OCI-LY7 (cell line): ENCODE data around the gene PUS7L. TPM values are rescaled to one million over a fixed set of nuclear protein-coding genes. Genes with fewer than 3 reads are reported as not detected.
A peak's percentile ranks its signal among the peaks of the same experiment; 100 is the strongest.

Experiments used
- BruUV-seq: library from RNA; stranded (reverse); fragments of 400-500 nt; replicated peaks from 2 replicates; lab custom pipeline; 2021; lab: Mats Ljungman, UMichigan
- CTCF ChIA-PET: fragments of 300-600 bp; sonication (Branson Sonifier 250); formaldehyde crosslinking; loops from one replicate; lab custom pipeline; 2022; ENCODE audit warnings: antibody characterized with exemption; ENCODE audit not compliant: unreplicated experiment; lab: Charles Lee
- POLR2A ChIA-PET: fragments of 300-600 bp; sonication (Branson Sonifier 250); formaldehyde crosslinking; loops from one replicate; lab custom pipeline; 2022; ENCODE audit warnings: antibody characterized with exemption; lab: Charles Lee
- DNase-seq: peaks from one replicate; pipeline ENCODE4 v3.0.0-alpha.2; 2015; ENCODE audit warnings: low spot score
- H2AFZ ChIP-seq: fragments of 200-600 bp; sonication (generic), shearing (Covaris generic); 2 replicates; pipeline ENCODE4 v1.6.1; 2014; ENCODE audit warnings: mild to moderate bottlenecking, antibody characterized with exemption, low read length, moderate library complexity
- H3K27ac ChIP-seq: fragments of 200-600 bp; sonication (generic); 2 replicates; pipeline ENCODE4 v1.5.1; 2014; ENCODE audit warnings: mixed run types, low read depth, mild to moderate bottlenecking, moderate library complexity, low read length, inconsistent platforms; ENCODE audit not compliant: poor library complexity, severe bottlenecking
- H3K36me3 ChIP-seq: fragments of 200-600 bp; sonication (generic); 2 replicates; pipeline ENCODE4 v1.6.1; 2014; ENCODE audit warnings: mild to moderate bottlenecking, antibody characterized with exemption, low read length, moderate library complexity, mixed read lengths; ENCODE audit not compliant: insufficient read depth
- H3K4me1 ChIP-seq: fragments of 200-600 bp; sonication (generic); 2 replicates; pipeline ENCODE4 v1.5.1; 2014; ENCODE audit warnings: mild to moderate bottlenecking, low read length; ENCODE audit not compliant: insufficient read depth, poor library complexity, severe bottlenecking
- H3K4me2 ChIP-seq: fragments of 200-600 bp; sonication (generic); 2 replicates; pipeline ENCODE4 v1.6.1; 2014; ENCODE audit warnings: mild to moderate bottlenecking, low read length
- H3K4me3 ChIP-seq: fragments of 200-600 bp; sonication (generic); 2 replicates; pipeline ENCODE4 v1.5.1; 2014; ENCODE audit warnings: mild to moderate bottlenecking, low read depth, low read length; ENCODE audit not compliant: poor library complexity, severe bottlenecking
- H3K79me2 ChIP-seq: fragments of 200-600 bp; sonication (generic); 2 replicates; pipeline ENCODE4 v1.6.1; 2016; ENCODE audit warnings: low read depth, mild to moderate bottlenecking, low read length, moderate library complexity, mixed read lengths; ENCODE audit not compliant: insufficient read depth
- H3K9me2 ChIP-seq: fragments of 200-600 bp; sonication (generic); 2 replicates; pipeline ENCODE4 v1.6.1; 2016; ENCODE audit warnings: mild to moderate bottlenecking, low read length, mixed read lengths; ENCODE audit not compliant: insufficient read depth
- H3K9me3 ChIP-seq: fragments of 200-600 bp; sonication (generic); 2 replicates; pipeline ENCODE4 v1.6.1; 2014; ENCODE audit warnings: mild to moderate bottlenecking, mixed run types, low read length, mixed read lengths
- H4K20me1 ChIP-seq: fragments of 200-600 bp; sonication (generic); 2 replicates; pipeline ENCODE4 v1.6.1; 2014; ENCODE audit warnings: mild to moderate bottlenecking, antibody characterized with exemption, low read length, moderate library complexity, mixed read lengths; ENCODE audit not compliant: insufficient read depth
- EZH2phosphoT487 ChIP-seq: fragments of 200-600 bp; sonication (generic); IDR thresholded peaks from 2 replicates; pipeline ENCODE4 v1.6.1; 2018; ENCODE audit warnings: low read depth, borderline replicate concordance, mild to moderate bottlenecking, mixed run types, antibody characterized with exemption, low read length, moderate library complexity, mixed read lengths
- intact Hi-C: fragments of 100-400 bp; cut with micrococcal nuclease; formaldehyde crosslinking; loops from one replicate; pipeline ENCODE4 v1.10.0; 2022; ENCODE audit not compliant: unreplicated experiment
- total RNA-seq, 2 experiments: library from RNA; depleted of rRNA in 1 of 2; stranded (reverse); fragments of >200 nt in 1 of 2; shearing (Covaris generic) in 1 of 2; gene quantifications; 2 replicates each; pipeline ENCODE4 v1.2.3, GENCODE V29; 2014 to 2022
- TF ChIP-seq, protein P1 (sequence below): fragments of 200-600 bp; sonication (generic); conservative IDR thresholded peaks from 2 replicates; pipeline ENCODE4 v1.5.1; 2014; ENCODE audit warnings: mild to moderate bottlenecking, antibody characterized with exemption, low read length, moderate library complexity, mixed read lengths

The PUS7L gene
- total RNA-seq, 2 experiments from 2014 or later: 20.5 to 23.3 TPM

GRCh38 chr12:43676183-43676813, 82.3 kb downstream of the PUS7L start:
- Histone ChIP-seq H3K9me2 (no peaks in the 10 kb centered on the region), H3K4me3 (no peak overlapping the region), H2AFZ (no peak overlapping the region), H3K36me3 (no peaks in the 10 kb centered on the region), H3K9me3 (no peaks in the 10 kb centered on the region), H3K27ac (no peak overlapping the region), H3K79me2 (no peaks in the 10 kb centered on the region), H3K4me1 (no peaks in the 10 kb centered on the region), H4K20me1 (no peaks in the 10 kb centered on the region), H3K4me2 (no peak overlapping the region)
- TF ChIP-seq EZH2phosphoT487: no peak
- TF ChIP-seq, protein P1, sequence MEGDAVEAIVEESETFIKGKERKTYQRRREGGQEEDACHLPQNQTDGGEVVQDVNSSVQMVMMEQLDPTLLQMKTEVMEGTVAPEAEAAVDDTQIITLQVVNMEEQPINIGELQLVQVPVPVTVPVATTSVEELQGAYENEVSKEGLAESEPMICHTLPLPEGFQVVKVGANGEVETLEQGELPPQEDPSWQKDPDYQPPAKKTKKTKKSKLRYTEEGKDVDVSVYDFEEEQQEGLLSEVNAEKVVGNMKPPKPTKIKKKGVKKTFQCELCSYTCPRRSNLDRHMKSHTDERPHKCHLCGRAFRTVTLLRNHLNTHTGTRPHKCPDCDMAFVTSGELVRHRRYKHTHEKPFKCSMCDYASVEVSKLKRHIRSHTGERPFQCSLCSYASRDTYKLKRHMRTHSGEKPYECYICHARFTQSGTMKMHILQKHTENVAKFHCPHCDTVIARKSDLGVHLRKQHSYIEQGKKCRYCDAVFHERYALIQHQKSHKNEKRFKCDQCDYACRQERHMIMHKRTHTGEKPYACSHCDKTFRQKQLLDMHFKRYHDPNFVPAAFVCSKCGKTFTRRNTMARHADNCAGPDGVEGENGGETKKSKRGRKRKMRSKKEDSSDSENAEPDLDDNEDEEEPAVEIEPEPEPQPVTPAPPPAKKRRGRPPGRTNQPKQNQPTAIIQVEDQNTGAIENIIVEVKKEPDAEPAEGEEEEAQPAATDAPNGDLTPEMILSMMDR: peak; percentile 78
- DNase-seq: peak; percentile 34
- no TSS peak for BruUV-seq
- ChIA-PET POLR2A (no interaction called here), CTCF (interaction anchor here (0.6 kb wide), 1 partner anchor 224 kb away, joined by 6 read pairs; no protein-coding TSS in a partner anchor)
- intact Hi-C loops: no loop called here

DNA sequence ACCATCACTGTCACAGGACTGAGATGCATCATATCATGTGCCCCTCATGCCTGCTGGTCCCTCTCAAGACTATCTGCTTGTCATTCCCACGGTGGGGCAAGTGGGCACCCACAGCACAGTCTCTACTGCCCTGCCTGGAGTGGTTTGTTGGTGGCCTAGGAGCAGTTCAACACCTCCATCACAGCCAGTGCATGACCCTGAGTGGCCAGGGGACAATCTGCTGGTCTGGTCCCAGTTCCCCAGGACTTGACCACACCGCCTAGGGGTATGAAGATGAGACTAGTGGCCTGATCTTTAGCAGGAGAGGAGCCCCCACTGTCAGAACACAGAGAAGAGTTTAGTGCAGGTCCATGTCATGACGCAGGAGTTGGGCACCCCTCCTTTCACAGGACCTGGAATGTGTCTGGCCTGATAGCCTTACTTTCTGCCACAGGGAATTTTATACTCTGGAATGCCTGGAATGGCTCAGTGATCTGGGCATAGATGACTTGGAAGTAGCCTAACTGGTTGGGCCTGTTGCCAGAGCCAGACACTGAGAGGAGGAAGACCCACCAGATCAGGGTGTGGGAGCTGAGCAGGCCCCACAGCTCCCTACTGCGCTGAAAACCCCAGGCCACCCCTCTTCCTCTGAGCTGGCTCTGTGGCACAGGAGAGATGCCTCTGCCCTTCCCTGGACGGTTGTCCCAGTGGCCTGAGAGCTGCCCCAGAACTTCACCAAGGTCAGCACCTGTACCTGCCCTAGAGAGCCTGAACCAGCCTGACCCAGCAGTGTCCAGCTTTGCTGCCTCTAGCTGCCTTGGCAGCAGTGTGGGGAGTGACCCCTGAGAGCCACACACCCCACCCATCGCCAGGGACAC, 83.3 kb downstream of the PUS7L start:
- DNase-seq: no peak
- Histone ChIP-seq H4K20me1 (no peaks in the 10 kb centered on the region), H3K4me1 (no peaks in the 10 kb centered on the region), H3K9me2 (no peaks in the 10 kb centered on the region), H3K79me2 (no peaks in the 10 kb centered on the region), H3K4me3 (no peak overlapping the region), H3K4me2 (no peak overlapping the region), H3K36me3 (no peaks in the 10 kb centered on the region), H2AFZ (no peak overlapping the region), H3K27ac (no peak overlapping the region), H3K9me3 (no peaks in the 10 kb centered on the region)
- intact Hi-C loops: no loop called here
- BruUV-seq: no TSS peak
- TF ChIP-seq, protein P1: no peak
- TF ChIP-seq EZH2phosphoT487: no peak
- POLR2A ChIA-PET: interaction anchor here (0.7 kb wide), 1 partner anchor 19 kb away, joined by 5 read pairs; no protein-coding TSS in a partner anchor
- CTCF ChIA-PET: interaction anchor here (0.6 kb wide), 1 partner anchor 225 kb away, joined by 6 read pairs; no protein-coding TSS in a partner anchor
